AML-193 (cell line): ENCODE data around the gene PROC.

Source experiments
- DNase-seq, 2 experiments: peaks; one replicate each; lab custom pipeline; 2025; lab: John Stamatoyannopoulos, UW

Gene PROC

DNA sequence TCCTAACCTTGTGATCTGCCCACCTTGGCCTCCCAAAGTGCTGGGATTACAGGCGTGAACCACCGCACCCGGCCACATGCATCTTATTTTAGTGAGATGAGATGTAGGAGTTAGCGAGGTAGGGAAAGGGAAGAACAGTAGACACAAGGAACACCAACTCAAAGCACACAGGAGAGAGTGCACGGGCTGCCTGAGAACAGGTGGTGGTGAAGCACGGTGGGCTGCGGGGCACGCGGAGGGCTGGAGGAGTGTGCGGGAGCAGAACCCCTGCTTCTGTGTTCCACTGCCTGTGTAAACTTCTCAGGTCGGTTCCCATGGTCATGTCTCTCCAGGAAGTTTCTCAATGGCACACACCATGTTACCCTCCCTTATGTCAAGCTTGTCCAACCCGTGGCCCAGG lies 38.7 kb downstream of the PROC start:
- DNase-seq: no peak

DNA sequence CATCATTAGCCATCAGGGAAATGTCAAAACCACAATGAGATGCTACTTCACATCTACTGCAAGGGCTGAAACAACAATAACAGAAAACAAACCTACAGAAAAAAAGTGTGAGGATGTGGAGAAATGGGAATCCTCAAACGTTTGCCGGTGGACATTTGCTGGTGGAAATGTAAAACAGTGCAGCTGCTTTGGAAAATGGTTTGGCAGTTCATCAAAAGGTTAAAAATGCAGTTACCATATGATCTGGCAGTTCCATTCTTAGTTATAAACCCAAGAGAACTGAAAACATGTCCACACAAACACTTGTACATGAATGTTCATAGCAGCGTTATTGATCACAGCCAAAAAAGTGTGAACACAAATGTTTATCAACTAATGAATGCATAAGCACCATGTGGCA lies 44.2 kb downstream of the PROC start:
- DNase-seq: no peak

DNA sequence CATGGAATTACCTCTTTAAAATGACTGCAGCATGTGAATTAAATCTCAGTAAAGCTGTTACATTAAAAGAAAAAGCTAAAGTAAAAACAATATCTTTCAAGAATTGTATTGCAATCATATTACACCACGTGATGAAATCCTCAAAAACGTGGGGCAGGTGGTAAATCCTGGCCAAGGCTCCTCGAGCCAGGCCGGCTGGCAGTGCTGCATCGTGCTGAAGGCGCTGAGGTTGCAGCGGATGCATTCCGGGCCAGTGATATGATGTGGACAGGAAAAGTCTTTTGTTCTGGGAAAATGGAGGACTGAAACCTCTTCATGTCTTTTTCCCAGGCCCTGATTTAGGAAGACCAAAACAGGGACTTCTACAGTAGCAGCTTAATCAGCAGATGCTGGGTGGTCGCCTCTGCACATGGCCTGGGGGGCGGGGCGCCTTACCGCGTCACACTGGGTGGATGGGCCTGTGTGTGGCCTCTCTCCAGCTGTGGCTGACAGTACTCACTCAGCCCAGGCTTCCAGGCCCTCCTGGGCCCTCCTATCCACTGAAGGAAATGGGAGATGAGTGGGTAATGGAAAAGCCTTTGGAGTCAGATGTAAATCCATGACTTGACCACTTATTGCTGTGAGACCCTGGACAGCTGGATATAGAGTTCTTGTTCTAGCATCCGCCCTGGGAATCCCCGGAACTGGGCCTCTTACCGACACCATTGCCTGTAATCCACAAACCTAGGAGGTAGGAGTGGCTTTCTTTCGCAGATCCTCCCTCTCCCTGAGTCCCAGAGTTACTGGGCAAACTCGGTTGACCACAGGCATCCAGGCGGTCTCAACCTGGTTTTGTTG lies 45.1 kb downstream of the PROC start:
- no peak for DNase-seq

DNA sequence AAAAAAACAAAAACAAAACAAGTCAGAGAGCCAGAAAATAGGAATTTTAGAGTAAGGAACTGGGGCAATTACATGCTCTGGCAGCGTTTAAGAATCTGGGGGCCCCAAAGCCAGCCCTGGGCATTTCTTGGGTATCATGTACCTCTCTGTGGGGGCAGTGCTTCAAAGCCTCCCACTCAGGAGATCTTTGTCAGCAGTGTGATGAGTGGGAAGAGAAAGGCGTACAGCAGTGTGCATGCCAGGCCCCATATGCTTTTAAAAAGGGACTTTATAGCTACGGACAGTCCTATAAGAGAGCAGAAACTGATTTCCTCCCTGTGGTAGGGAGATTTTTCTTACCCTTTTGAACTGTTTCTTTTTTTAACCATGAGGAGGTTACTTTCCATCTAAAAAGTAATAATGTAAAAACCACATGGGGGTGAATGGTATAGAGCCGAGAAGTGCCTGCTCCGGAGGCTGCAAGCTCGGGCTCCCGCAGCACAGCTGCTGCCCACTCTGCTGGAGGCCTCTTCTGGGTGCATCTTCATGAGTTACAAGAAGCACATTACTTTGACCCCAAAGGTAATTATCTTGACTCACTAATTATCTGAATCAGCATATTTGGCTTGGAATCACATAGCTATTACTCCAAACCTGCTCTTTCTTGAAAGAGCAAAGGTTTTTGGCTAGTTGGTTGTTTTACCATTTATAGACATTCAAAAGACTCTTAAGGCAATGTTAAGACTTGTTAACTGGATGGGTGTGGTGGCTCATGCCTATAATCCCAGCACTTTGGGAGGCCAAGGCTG lies 46.4 kb downstream of the PROC start:
- DNase-seq: no peak

DNA sequence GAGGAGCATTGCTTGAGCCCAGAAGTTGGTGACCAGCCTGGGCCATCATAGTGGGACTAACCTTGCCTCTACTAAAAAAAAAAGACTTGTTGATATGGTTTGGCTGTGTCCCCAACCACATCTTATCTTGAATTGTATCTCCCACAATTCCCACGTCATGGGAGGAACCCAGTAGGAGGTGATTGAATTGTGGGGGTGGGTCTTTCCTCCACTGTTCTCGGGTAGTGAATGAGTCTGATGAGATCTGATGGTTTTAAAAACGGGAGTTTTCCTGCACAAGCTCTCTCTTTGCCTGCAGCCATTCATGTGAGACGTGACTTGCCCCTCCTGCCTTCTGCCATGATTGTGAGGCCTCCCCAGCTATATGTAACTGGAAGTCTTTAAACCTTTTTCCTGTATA lies 47.0 kb downstream of the PROC start:
- DNase-seq: no peak

DNA sequence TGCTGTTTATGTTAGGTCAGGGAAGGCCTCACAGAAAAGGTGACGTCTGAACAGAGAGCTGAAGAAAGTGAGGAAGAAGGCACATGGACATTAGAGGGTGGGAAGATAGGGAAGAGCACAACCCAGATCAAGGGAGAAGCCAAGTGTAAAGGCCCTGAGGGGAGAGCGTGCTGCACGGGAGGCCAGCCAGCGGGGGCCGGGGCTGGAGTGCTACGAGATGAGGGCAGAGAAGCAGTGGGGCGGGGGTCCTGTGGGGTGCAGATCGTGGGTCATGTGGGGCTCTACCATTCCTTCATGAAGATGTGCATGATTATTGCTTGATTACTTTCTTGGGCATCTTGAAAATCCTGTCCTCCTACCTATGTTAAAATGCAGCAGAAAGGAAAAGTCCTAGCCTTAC lies 50.8 kb downstream of the PROC start:
- DNase-seq: no peak

DNA sequence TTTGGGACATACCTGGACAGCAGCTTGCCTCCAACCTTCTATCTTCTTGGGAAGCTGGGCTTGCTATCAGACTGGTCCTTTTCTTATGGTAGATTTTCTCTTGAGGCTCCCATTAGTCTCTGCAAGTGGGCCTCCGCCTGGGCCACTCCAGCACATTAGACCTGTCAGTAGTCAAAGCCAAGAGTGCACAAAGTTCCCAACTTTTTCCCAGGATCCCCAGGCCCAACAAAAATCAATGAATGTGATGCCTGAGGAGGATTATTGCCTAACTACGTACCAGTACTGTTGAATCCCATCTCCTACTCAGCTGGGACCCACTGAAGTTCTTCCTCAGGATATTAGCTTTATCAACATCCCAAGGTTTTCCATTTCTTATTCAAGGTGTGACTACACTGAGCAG lies 51.7 kb downstream of the PROC start:
- no peak for DNase-seq

DNA sequence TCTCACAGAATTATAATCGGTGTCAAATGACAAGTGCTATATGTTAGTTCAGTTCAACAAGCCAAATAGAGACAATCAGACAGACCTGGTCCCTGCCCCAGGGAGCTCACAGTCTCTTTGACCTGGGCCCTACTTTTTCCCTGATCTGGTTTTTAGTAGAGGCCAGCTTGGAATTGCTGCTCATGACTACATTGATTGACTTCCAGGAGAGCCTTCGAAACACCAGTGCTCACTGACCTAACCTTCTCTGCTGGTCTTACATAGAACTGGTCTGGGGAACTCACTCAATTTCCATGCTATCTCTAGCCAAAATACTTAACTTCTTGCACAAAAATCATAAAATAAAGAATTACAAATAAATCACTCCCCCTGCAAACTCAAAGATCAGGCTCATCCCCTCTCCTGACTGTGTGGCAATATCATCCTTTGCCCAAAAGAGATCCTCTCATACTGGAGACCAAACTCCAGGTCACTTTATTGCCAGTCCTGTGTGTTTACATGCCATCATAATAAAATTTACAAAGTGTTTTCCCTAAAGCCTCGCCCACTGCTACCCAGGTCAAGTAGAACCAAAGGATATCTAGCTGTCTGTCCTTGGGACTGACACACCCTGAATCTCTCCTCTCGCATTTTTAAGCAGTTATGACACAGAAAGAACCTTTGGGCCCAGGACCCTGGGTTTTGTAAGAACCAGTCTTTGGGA lies 53.2 kb downstream of the PROC start:
- no peak for DNase-seq

DNA sequence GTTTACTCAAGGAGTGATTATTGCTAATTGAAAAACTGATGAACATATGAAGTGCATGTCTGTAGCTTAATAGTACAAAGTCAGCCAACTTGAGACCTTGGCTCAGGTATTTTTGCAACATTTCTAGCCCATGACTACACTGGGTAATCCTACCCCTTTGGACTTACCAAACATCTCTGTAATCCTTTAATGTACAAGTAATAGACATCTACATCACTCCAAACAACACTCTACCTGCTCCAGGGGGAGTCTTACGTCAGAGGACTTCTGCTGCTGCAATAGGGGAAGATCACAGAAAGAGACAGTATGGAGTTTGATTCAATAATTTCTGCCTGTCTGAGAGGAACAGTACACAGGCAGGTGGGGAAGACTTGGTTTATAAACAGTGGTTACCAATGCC lies 54.0 kb downstream of the PROC start:
- no peak for DNase-seq

DNA sequence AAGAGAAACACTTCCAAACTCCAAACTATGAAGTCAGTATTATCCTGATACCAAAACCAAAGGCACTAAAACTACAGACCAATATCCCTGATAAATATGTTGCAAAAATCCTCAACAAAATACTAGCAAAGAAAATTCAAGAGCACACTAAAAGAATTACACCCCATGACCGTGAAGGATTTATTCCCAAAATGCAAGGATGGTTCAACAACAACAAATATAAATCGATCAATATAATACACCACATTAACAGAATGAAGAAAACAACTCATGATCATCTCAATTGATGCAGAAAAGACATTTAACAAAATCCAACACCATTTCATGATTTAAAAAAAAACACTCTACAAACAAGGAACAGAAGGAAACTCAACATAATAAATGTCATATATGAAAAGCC lies 57.6 kb downstream of the PROC start:
- DNase-seq: no peak
